Measurements from ENCODE around the gene SCAP. TPM values are rescaled to one million over a fixed set of nuclear protein-coding genes. Genes with fewer than 3 reads are reported as not detected.
A peak's percentile ranks its signal among the peaks of the same experiment; 100 is the strongest.

SCAP gene
- total and polyA plus RNA-seq, 2 of the 13 experiments (the other 11 are each of a cell fraction or from before 2014, with no cell fraction given): 40.4 to 53.3 TPM

DNA sequence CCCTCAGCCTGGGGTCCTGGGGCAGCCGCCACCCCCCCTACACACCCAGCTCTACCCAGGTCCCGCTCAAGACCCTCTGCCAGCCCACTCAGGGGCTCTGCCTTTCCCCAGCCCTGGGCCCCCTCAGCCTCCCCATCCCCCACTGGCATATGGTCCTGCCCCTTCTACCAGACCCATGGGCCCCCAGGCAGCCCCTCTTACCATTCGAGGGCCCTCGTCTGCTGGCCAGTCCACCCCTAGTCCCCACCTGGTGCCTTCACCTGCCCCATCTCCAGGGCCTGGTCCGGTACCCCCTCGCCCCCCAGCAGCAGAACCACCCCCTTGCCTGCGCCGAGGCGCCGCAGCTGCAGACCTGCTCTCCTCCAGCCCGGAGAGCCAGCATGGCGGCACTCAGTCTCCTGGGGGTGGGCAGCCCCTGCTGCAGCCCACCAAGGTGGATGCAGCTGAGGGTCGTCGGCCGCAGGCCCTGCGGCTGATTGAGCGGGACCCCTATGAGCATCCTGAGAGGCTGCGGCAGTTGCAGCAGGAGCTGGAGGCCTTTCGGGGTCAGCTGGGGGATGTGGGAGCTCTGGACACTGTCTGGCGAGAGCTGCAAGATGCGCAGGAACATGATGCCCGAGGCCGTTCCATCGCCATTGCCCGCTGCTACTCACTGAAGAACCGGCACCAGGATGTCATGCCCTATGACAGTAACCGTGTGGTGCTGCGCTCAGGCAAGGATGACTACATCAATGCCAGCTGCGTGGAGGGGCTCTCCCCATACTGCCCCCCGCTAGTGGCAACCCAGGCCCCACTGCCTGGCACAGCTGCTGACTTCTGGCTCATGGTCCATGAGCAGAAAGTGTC lies 64.7 kb downstream of the SCAP start:
- H3K27ac ChIP-seq (ENCODE audit: extremely low read length, insufficient read depth, low read length): no peak overlapping the region
- peaks cover 56 to 77% of the 10 kb centered on the region in 2 experiments for H3K36me3 ChIP-seq (replicated peaks in 1 of 2; ENCODE audit: control insufficient read depth in 1 of 2, insufficient read depth in 2 of 2, low read length in 2 of 2)
- in situ Hi-C loops (cut with HindIII; ENCODE audit: extremely low pct_ligation_motif_present, low pct_unique_long_range_greater_than_20kb) (no loop called here), intact Hi-C loops (cut with micrococcal nuclease; ENCODE audit: unreplicated experiment) (no loop called here)
- DNase-seq (ENCODE audit: low spot score) (no peak), ATAC-seq (no peak), FAIRE-seq (no peak)
- H3K4me1 ChIP-seq (ENCODE audit: insufficient read depth, low read length): peaks cover 18% of the 10 kb centered on the region
- POLR2A ChIA-PET: no interaction called here
- no peaks in the 10 kb centered on the region for H3K79me2 ChIP-seq (ENCODE audit: insufficient read depth, low read length)
- 97% methylated on average over 19 of the region's 30 CpGs for WGBS (ENCODE audit: low lambda C conversion rate)
- H3K4me3 ChIP-seq (replicated peaks in 1 of 3; ENCODE audit: insufficient read depth in 1 of 3, low read depth in 2 of 3, low read length in 3 of 3): no peak overlapping the region
- no peak overlapping the region for H2AFZ ChIP-seq (ENCODE audit: low read length)
- no peaks in the 10 kb centered on the region for H3K9me3 ChIP-seq (ENCODE audit: low read length)
- BruUV-seq (replicated peaks): no TSS peak
- no peaks in the 10 kb centered on the region for H3K27me3 ChIP-seq (ENCODE audit: control insufficient read depth in 1 of 2, insufficient read depth in 2 of 2, low read length in 2 of 2)
- TF ChIP-seq, protein P1, sequence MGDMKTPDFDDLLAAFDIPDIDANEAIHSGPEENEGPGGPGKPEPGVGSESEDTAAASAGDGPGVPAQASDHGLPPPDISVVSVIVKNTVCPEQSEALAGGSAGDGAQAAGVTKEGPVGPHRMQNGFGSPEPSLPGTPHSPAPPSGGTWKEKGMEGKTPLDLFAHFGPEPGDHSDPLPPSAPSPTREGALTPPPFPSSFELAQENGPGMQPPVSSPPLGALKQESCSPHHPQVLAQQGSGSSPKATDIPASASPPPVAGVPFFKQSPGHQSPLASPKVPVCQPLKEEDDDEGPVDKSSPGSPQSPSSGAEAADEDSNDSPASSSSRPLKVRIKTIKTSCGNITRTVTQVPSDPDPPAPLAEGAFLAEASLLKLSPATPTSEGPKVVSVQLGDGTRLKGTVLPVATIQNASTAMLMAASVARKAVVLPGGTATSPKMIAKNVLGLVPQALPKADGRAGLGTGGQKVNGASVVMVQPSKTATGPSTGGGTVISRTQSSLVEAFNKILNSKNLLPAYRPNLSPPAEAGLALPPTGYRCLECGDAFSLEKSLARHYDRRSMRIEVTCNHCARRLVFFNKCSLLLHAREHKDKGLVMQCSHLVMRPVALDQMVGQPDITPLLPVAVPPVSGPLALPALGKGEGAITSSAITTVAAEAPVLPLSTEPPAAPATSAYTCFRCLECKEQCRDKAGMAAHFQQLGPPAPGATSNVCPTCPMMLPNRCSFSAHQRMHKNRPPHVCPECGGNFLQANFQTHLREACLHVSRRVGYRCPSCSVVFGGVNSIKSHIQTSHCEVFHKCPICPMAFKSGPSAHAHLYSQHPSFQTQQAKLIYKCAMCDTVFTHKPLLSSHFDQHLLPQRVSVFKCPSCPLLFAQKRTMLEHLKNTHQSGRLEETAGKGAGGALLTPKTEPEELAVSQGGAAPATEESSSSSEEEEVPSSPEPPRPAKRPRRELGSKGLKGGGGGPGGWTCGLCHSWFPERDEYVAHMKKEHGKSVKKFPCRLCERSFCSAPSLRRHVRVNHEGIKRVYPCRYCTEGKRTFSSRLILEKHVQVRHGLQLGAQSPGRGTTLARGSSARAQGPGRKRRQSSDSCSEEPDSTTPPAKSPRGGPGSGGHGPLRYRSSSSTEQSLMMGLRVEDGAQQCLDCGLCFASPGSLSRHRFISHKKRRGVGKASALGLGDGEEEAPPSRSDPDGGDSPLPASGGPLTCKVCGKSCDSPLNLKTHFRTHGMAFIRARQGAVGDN (CRISPR knock-in tag; IDR thresholded peaks at IDR 0.05): 0 out of 2 replicates have a peak, but pooled peaks have one; percentile 1
- TF ChIP-seq NFATC3 (CRISPR knock-in tag; IDR thresholded peaks at IDR 0.05): no peak
- TF ChIP-seq AGO2 (optimal IDR thresholded peaks at IDR 0.05; ENCODE audit: low read depth, low read length): peak; percentile 91
- peak; percentile 72 for TF ChIP-seq AGO1 (IDR thresholded peaks at IDR 0.05; ENCODE audit: low read depth, low read length, poor library complexity, severe bottlenecking)
- peak; percentile 48 for TF ChIP-seq RBM22 (optimal IDR thresholded peaks at IDR 0.05; ENCODE audit: low read length)
- no peak overlapping the region for H3K9ac ChIP-seq (ENCODE audit: insufficient read depth, low read depth, low read length)
- CTCF ChIA-PET (ENCODE audit: low intra/inter-chr PET ratio, low total read pairs): no interaction called here
- H4K20me1 ChIP-seq (ENCODE audit: insufficient read depth, low read length): peaks cover 11% of the 10 kb centered on the region
- no peak overlapping the region for H3K4me2 ChIP-seq (ENCODE audit: low read depth, low read length)

Measured in HepG2 (cell line).